ENCODE data around the gene ZNF524. TPM values are rescaled to one million over a fixed set of nuclear protein-coding genes. Genes with fewer than 3 reads are reported as not detected.
A peak's percentile ranks its signal among the peaks of the same experiment; 100 is the strongest.
"Not testable (repeated sequence)": the region's sequence is repeated elsewhere in the genome, so short reads cannot be mapped to it uniquely, and the experiment has no call there.

Gene ZNF524, protein sequence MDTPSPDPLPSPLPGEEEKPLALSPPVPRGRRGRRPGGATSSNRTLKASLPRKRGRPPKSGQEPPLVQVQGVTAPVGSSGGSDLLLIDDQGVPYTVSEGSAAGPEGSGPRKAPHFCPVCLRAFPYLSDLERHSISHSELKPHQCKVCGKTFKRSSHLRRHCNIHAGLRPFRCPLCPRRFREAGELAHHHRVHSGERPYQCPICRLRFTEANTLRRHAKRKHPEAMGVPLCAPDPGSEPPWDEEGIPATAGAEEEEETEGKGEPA
- total RNA-seq: 37.8 TPM

- peak; percentile 85 for DNase-seq (ENCODE audit: low spot score)
Observed at GRCh38 chr19:55599842-55600661, at the start of gene ZNF524. Gene ZNF524, plus strand, starts transcription at chr19:55600288. Its CDS starts 1,825 bp downstream, at chr19:55602113.

DNA sequence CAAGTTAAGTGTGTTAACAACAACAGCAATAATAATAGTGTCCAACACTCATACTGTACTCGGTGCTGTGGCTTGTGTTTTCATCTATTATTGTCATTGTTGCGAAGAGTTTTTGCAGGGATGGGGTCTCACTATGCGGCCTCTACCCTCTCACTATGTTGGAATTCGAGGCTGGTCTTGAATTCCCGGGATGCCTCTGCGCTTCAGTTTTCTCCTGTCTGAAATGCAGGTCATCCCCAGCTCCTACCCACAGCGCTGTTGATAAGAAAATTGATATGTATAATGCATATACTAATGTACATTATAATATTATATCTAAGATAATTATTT lies 49.8 kb upstream of the ZNF524 start:
- no peak for DNase-seq (ENCODE audit: low spot score)

- DNase-seq (ENCODE audit: low spot score): no peak
Observed at GRCh38 chr19:55552206-55552605, 47.9 kb upstream of the ZNF524 start.

DNA sequence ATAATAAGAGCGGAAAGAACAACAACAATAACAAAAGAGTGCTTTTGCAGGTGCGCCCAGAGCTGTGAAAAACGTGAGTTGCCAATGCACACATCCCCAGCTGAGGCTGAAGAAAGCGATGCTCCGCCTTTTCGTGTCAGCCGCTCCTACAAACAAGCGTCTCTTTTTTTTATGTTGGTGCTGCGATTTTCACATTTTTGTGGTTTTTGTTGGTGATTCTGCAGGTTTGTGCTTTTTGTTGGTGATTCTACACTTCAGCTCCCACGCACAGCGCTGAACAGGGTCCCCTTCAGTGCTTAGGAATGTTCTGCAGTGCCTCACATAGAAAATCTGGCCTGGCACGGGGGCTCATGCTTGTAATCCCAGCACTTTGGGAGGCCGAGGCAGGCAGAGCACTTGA lies 47.5 kb upstream of the ZNF524 start:
- DNase-seq (ENCODE audit: low spot score): no peak

DNA sequence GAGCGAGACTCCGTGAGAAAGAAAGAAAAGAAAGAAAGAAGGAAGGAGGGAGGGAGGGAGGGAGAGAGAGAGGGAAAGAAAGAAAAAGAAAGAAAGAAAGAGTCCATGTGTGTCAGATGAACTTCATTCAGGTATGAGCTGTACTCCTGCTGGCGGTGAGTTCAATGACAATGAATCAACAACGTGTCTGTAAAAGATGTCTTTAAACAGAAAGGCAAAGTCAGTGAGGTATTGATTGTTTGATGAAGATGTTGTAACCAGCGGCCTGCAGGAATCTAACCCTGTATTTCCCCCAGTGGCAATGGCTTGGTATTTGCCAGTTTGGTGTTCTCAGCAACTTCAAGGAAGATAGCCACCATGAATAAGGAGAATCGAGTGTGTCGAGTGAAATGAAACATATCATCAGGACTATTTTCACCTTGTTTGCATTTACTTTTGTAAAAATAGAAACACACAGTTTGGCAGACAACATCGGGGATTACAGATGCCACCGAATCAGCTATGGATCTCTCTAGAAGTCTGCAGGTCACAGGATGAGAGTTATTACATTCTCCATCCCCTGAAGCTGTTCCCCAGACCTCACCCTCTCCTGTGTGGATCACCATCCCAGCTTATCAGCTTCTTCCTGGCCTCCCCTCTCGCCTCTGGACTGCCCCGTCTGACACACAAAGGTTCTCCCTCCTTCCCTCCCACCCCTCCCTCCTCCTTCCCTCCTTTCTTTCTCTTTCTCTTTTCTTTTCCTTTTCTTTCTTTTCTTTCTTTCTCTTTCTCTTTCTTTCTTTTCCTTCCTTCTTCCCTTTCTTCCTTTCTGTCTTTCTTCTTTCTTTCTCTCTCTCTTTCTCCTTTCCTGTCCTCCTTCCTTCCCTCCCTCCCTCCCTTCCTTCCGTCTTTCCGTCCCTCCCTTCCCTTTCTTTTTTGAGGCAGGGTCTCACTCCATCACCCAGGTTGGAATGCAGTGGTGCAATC lies 46.6 kb upstream of the ZNF524 start:
- DNase-seq (ENCODE audit: low spot score): peak; percentile 31

DNA sequence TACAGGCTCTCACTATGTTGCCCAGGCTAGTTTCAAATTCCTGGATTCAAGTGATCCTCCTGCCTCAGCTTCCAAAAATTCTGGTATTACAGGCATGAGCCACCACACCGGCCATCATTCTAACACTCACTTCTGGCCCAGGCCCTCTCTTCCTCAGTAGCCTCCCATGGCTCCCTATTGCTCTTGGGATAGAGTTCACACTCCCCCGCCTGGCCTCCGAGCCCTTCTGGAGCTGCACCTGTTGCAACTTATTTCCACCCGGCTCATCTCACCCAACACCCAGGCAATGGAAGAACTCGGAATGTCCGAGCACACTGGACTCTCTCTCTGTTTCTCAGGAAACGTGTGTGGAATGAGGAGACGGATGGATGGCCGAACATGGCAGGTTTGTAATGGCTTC lies 45.8 kb upstream of the ZNF524 start:
- no peak for DNase-seq (ENCODE audit: low spot score)

DNA sequence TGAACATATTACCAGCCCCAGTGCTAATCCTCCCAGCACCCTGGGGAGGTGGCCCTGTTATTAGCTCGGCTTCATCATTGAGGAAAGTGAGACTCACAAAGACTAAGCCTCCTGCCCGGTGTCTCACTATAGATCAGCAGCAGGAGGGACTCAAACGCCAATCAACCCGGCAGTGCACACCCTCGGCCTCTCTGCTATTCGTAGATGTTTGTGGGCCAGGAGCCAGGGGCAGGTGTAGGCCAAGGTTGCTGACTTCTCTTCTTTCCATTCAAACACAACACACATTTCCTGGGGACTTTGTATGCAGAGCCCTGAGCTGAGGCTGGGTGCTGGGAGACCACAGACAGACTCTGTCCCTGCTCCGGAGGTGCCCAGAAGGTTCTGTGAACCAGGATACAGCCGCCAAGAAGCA lies 45.3 kb upstream of the ZNF524 start:
- DNase-seq (ENCODE audit: low spot score): peak; percentile 80

- no peak for DNase-seq (ENCODE audit: low spot score)
Observed at GRCh38 chr19:55559684-55560083, 40.4 kb upstream of the ZNF524 start.

DNA sequence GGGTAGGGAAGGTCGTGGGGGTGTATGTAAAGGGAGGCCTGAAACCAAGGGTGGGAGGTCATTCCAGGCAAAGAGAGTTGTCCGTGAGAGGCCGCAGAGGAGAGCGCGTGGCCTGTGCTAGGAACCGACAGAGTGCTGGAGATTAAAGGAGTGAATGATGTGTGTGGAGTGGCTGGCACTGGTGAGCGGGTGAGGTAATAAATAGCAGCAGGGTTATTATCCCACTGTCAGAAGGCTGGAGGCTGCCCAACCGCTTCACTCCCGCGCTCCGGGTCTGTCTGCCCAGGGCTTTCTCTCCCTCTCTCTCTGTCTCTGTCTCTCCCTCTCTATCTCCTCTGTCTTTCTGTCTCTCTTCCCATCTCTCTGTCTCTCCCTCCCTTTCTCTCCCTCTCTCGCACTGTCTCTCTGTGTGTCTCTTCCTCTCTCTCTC lies 36.8 kb upstream of the ZNF524 start:
- peak; percentile 61 for DNase-seq (ENCODE audit: low spot score)

- no peak for DNase-seq (ENCODE audit: low spot score)
Observed at GRCh38 chr19:55566823-55567222, 33.3 kb upstream of the ZNF524 start.

DNA sequence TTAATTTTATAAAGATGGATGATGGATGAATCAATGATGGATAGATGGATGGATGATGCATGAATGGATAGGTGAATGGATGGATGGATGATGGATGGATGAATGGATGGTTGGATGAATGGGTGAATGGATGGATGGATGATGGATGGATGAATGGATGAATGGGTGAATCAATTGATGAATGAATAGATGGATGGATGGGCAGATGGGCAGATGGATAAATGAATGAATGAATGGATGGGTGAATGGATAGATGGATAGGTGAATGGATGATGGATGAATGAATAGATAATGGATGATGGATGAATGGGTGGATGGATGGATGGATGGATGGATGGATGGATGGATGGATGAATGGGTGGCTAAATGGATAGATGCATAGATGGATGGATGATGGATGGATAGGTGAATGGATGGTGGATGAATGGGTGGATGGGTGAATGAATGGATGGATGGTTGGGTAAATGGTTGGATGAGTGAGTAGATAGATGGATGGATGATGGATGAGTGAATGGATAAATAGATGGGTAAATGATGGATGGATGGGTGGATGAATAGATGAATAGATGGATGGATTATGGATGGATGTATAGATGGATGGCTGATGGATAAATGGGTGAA lies 32.3 kb upstream of the ZNF524 start:
- no peak for DNase-seq (ENCODE audit: low spot score)

DNA sequence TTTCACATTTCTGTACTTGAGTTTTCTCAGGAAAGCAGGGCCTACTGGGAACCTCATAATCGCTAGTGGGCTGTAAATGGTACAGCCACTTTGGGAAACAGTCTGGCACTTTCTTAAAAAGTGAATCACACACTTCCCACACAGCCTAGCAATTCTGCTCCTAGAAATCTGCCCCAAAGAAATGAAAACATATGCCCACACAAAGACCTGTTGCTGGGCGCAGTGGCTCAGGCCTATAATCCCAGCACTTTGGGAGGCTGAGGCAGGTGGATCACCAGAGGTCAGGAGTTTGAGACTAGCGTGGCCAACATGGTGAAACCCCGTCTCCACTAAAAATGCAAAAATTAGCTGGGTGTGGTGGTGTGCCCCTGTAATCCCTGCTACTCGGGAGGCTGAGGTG lies 30.6 kb upstream of the ZNF524 start:
- not testable (repeated sequence) for DNase-seq (ENCODE audit: low spot score)

DNA sequence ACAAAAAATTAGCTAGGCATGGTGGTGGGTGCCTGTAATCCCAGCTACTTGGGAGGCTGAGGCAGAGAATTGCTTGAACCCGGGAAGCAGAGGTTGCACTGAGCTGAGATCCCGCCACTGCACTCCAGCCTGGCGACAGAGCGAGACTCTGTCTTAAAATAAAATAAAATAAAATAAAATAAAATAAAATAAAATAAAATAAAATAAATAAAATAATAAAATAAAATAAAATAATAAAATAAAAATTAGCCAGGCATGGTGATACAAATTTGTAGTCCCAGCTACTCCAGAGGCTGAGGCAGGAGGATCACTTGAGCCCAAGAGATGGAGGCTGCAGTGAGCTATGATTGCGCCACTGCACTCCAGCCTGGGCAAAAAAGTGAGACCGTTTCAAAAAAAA lies 26.2 kb upstream of the ZNF524 start:
- DNase-seq (ENCODE audit: low spot score): not testable (repeated sequence)

GRCh38 chr19:55576746-55577145 lies 23.3 kb upstream of the ZNF524 start:
- DNase-seq (ENCODE audit: low spot score): no peak

DNA sequence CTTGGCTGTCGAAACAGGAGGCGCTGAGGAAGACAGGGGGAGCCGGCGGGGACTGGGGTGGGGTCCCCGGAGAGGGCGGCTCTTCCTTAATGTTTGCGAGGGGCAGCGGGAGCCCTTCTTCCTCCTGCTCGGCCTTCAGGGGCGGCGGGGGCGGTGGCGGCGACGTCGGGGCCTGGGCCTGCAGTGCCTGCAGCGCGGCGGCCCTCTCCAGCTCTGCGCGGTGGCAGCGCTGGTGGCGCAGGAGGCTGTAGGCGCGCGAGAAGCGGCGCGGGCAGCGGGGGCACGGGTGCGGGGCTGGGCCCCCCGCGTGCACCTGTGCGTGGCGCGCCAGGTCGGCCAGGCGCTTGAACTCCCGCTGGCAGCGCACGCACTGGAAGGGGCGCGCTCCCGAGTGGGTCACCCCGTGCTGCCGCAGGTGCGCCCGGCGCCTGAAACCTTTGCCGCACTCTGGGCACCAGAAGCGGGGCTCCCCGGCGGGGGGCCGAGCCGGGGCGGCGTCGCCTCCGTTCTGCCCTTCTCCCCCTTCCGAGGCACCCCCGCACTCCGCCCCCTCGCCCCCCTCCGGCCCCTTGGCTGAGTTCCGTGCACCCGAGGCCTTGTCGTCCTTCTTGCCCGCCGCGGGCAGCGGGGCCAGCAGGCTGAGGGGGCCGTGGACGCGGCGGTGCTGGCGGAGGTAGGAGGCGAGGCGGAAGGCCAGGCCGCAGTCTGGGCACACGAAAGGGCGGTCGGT lies 21.9 kb upstream of the ZNF524 start:
- DNase-seq (ENCODE audit: low spot score): no peak

DNA sequence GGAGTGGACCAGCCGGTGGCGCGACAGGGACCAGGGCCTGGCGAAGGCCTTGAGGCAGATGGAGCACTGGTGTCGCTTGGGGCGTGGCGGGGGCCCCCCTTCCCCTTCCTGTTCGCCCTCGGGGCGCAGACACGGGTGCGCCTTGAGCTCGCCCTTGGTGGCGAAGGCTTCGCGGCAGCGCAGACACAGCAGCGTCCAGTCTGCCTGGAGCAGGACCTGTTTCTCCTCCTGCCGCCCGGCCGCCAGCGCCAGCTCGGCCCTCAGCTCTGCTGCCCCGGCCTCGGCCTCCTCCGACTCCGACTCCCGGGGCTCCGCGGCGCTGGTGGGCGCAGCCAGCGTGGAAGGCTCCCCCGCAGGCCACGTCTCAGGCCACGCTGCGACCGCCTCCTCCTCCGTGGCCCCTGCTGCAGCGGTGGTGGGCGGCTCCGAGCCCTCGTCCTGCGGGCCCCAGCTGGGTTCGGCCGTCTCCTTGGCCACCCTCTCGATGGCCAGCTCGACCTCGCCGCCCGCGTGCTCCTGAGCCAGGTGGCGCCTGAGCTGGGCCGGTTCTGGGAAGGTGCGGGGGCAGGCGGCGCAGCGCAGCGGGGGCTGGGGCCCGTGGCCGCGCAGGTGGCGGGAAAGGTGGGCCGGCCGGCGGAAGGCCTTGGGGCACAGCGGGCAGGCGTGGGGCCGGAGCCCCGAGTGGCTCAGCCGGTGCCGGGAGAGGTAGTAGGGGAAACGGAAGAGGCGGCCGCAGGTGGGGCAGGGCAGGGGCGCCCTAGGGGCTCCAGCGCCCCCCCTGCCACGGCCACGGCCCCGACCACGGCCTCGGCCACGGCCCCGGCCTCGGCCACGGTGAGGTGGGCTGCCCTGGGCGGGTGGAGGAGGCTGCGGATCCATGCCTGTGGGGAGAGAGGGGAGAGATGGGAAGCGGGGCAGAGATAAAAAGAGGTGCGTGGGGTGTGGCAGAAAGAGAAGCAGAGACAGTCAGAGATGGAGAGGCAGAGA lies 21.0 kb upstream of the ZNF524 start:
- no peak for DNase-seq (ENCODE audit: low spot score)

GRCh38 chr19:55579766-55580621 lies 20.1 kb upstream of the ZNF524 start:
- no peak for DNase-seq (ENCODE audit: low spot score)

DNA sequence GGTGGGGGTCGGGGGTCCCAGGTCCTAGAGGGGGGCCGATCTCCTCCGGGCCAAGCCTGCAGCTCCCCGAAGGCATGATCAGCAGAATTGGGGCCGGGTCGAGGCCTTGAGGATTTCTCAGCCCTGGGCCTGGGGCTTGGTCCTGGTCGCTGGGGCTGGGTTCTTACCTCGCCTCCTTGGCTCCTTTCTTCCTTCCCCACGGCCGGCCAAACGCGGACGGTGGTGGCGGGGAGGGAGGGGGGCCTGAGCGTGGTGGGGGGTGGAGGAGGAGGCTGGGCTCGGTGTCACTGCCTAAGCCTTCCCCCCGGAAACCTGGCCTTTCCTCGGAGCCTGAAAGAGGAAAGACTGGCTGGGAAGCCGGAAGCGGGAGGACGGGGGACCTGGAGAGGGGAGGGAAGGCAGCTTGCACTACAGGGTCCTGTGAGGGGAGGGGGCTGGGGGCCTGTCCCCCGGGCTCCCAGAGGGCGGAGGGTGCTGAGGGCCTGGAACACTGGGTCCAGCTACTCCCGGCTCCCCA lies 19.4 kb upstream of the ZNF524 start, which contains the start of gene ZNF579:
Gene ZNF579 (minus strand): TSS at position 221 of the 517 bp plus-strand sequence. CDS start 1,209 bp downstream, outside the sequence.
- DNase-seq (ENCODE audit: low spot score): peak; percentile 86

All from mucosa of gallbladder (tissue), 1 donor.